ENCODE data around the gene CUTC. TPM values are rescaled to one million over a fixed set of nuclear protein-coding genes. Genes with fewer than 3 reads are reported as not detected.
A peak's percentile ranks its signal among the peaks of the same experiment; 100 is the strongest.

Gene CUTC
- total and polyA plus RNA-seq, 2 donors (not counting 3 experiments of a cell fraction or from before 2014, with no cell fraction given) = 20.4 to 23.1 TPM

- no peak for FAIRE-seq
- intact Hi-C loops (cut with micrococcal nuclease) = loop anchor here (1.0 kb wide), 1 partner anchor 68 kb away; no protein-coding TSS in a partner anchor
- no peak overlapping the region for H3K4me3 ChIP-seq (replicated peaks in 1 of 3; ENCODE audit: insufficient read depth in 1 of 3, low read depth in 1 of 3, low read length in 3 of 3)
- no peak overlapping the region for H3K4me2 ChIP-seq (ENCODE audit: insufficient read depth, low read length)
- dilution Hi-C loops (cut with MboI; ENCODE audit: extremely low pct_ligation_motif_present, low sequenced_read_pairs) = no loop called here
- no TSS peak for BruUV-seq (replicated peaks)
- ChIA-PET POLR2A (no interaction called here), CTCF (no interaction called here)
- no peak overlapping the region for H3K27ac ChIP-seq (ENCODE audit: insufficient read depth, low read depth, low read length)
- peaks cover 15 to 26% of the 10 kb centered on the region in 2 experiments for H3K36me3 ChIP-seq (ENCODE audit: control insufficient read depth in 2 of 2, extremely low read depth in 1 of 2, insufficient read depth in 2 of 2, low read length in 2 of 2)
- no peaks in the 10 kb centered on the region for H3K79me2 ChIP-seq (ENCODE audit: control insufficient read depth, insufficient read depth, low read length)
- peak; percentile 7 for DNase-seq (ENCODE audit: low read depth, low spot score)
- H3K9ac ChIP-seq (replicated peaks; ENCODE audit: extremely low read depth, insufficient read depth, low read length) = no peak overlapping the region
- no peaks in the 10 kb centered on the region for H3K4me1 ChIP-seq (ENCODE audit: control insufficient read depth, extremely low read depth, insufficient read depth, low read length)
- H2AFZ ChIP-seq (ENCODE audit: low read depth, low read length) = no peak overlapping the region
- H3K27me3 ChIP-seq (ENCODE audit: control insufficient read depth in 2 of 2, insufficient read depth in 2 of 2, low read length in 2 of 2) = no peaks in the 10 kb centered on the region
- TF ChIP-seq POLR2AphosphoS5 (IDR thresholded peaks at IDR 0.05; ENCODE audit: insufficient read depth, low read depth, low read length) (no peak), JUN (IDR thresholded peaks at IDR 0.05; ENCODE audit: borderline replicate concordance, insufficient read depth, insufficient read length, low read depth) (no peak), GATA2 (IDR thresholded peaks at IDR 0.05; ENCODE audit: insufficient read depth, insufficient read length, low read depth, low read length) (no peak), CTCF (IDR thresholded peaks at IDR 0.05; ENCODE audit: extremely low read depth in 1 of 2, insufficient read depth in 1 of 2, low read depth in 1 of 2, low read length in 2 of 2) (peak; percentile 11 to 27)
- no peaks in the 10 kb centered on the region for H4K20me1 ChIP-seq (replicated peaks; ENCODE audit: control insufficient read depth, extremely low read depth, insufficient read depth, low read length)
- no peaks in the 10 kb centered on the region for H3K9me1 ChIP-seq (replicated peaks; ENCODE audit: control insufficient read depth, extremely low read depth, insufficient read depth, low read length)
- no peaks in the 10 kb centered on the region for H3K9me3 ChIP-seq (replicated peaks; ENCODE audit: control insufficient read depth, insufficient read depth, low read length)
Measured at GRCh38 chr10:99698504-99699080, 33.4 kb upstream of the CUTC start.

GRCh38 chr10:99700649-99701048, 31.4 kb upstream of the CUTC start:
- no peaks in the 10 kb centered on the region for H4K20me1 ChIP-seq (replicated peaks; ENCODE audit: control insufficient read depth, extremely low read depth, insufficient read depth, low read length)
- no peak overlapping the region for H3K9ac ChIP-seq (replicated peaks; ENCODE audit: extremely low read depth, insufficient read depth, low read length)
- peaks cover 19 to 36% of the 10 kb centered on the region in 2 experiments for H3K36me3 ChIP-seq (ENCODE audit: control insufficient read depth in 2 of 2, extremely low read depth in 1 of 2, insufficient read depth in 2 of 2, low read length in 2 of 2)
- TF ChIP-seq POLR2AphosphoS5 (IDR thresholded peaks at IDR 0.05; ENCODE audit: insufficient read depth, low read depth, low read length) = no peak
- no peak for TF ChIP-seq MAX (IDR thresholded peaks at IDR 0.05; ENCODE audit: insufficient read depth, insufficient read length)
- TF ChIP-seq CTCF (IDR thresholded peaks at IDR 0.05; ENCODE audit: extremely low read depth in 1 of 2, insufficient read depth in 1 of 2, low read depth in 1 of 2, low read length in 2 of 2) = no peak
- no peak for TF ChIP-seq POLR2A (IDR thresholded peaks at IDR 0.05; ENCODE audit: low read depth, low read length)
- no peak for TF ChIP-seq EZH2 (IDR thresholded peaks at IDR 0.05; ENCODE audit: borderline replicate concordance, low read depth, low read length, severe bottlenecking)
- no peak for TF ChIP-seq GATA2 (IDR thresholded peaks at IDR 0.05; ENCODE audit: insufficient read depth, insufficient read length, low read depth, low read length)
- no peak for TF ChIP-seq FOS (IDR thresholded peaks at IDR 0.05; ENCODE audit: borderline replicate concordance, insufficient read depth, low read length)
- TF ChIP-seq MYC (IDR thresholded peaks at IDR 0.05; ENCODE audit: low read depth, low read length) = no peak
- no peak for TF ChIP-seq JUN (IDR thresholded peaks at IDR 0.05; ENCODE audit: borderline replicate concordance, insufficient read depth, insufficient read length, low read depth)
- H3K4me2 ChIP-seq (ENCODE audit: insufficient read depth, low read length) = no peak overlapping the region
- no peaks in the 10 kb centered on the region for H3K9me3 ChIP-seq (replicated peaks; ENCODE audit: control insufficient read depth, insufficient read depth, low read length)
- BruUV-seq (replicated peaks) = no TSS peak
- H3K27ac ChIP-seq (ENCODE audit: insufficient read depth, low read depth, low read length) = no peak overlapping the region
- no peak for FAIRE-seq
- no peak for DNase-seq (ENCODE audit: low read depth, low spot score)
- no peaks in the 10 kb centered on the region for H3K27me3 ChIP-seq (ENCODE audit: control insufficient read depth in 2 of 2, insufficient read depth in 2 of 2, low read length in 2 of 2)
- no peak overlapping the region for H3K4me3 ChIP-seq (replicated peaks in 1 of 3; ENCODE audit: insufficient read depth in 1 of 3, low read depth in 1 of 3, low read length in 3 of 3)
- no peak overlapping the region for H2AFZ ChIP-seq (ENCODE audit: low read depth, low read length)
- H3K79me2 ChIP-seq (ENCODE audit: control insufficient read depth, insufficient read depth, low read length) = no peaks in the 10 kb centered on the region
- intact Hi-C loops (cut with micrococcal nuclease) = no loop called here
- dilution Hi-C loops (cut with MboI; ENCODE audit: extremely low pct_ligation_motif_present, low sequenced_read_pairs) = no loop called here
- H3K9me1 ChIP-seq (replicated peaks; ENCODE audit: control insufficient read depth, extremely low read depth, insufficient read depth, low read length) = no peaks in the 10 kb centered on the region
- H3K4me1 ChIP-seq (ENCODE audit: control insufficient read depth, extremely low read depth, insufficient read depth, low read length) = no peaks in the 10 kb centered on the region
- ChIA-PET CTCF (no interaction called here), POLR2A (no interaction called here)
